Smooth muscle cell (in vitro differentiated cells): ENCODE data around the gene HHAT. TPM values are rescaled to one million over a fixed set of nuclear protein-coding genes. Genes with fewer than 3 reads are reported as not detected.

Experiments used
- DNase-seq: peaks from one replicate; lab custom pipeline; 2025; ENCODE audit not compliant: unreplicated experiment; lab: John Stamatoyannopoulos, UW
- H2AFZ ChIP-seq: fragments of 200-600 bp; sonication (generic); 2 replicates; pipeline ENCODE4 v1.6.0; 2016; ENCODE audit warnings: antibody characterized with exemption, low read depth, mild to moderate bottlenecking
- H3F3A ChIP-seq: fragments of 200-600 bp; sonication (generic); 2 replicates; pipeline ENCODE4 v1.6.0; 2017; ENCODE audit warnings: antibody characterized with exemption, low read depth
- H3K27ac ChIP-seq: fragments of 200-600 bp; sonication (generic); 2 replicates; pipeline ENCODE4 v1.5.1; 2016; ENCODE audit warnings: low read depth, mild to moderate bottlenecking
- H3K27me3 ChIP-seq: fragments of 200-600 bp; sonication (generic); 2 replicates; pipeline ENCODE4 v1.6.1; 2016; ENCODE audit warnings: low read depth, mild to moderate bottlenecking
- H3K36me3 ChIP-seq: fragments of 200-600 bp; sonication (generic); 2 replicates; pipeline ENCODE4 v1.5.1; 2016; ENCODE audit warnings: low read depth
- H3K4me1 ChIP-seq: fragments of 200-600 bp; sonication (generic); 2 replicates; pipeline ENCODE4 v1.5.1; 2016; ENCODE audit warnings: low read depth
- H3K4me2 ChIP-seq: fragments of 200-600 bp; sonication (generic); 2 replicates; pipeline ENCODE4 v1.6.0; 2016; ENCODE audit warnings: mild to moderate bottlenecking
- H3K4me3 ChIP-seq: fragments of 200-600 bp; sonication (generic); 2 replicates; pipeline ENCODE4 v1.5.1; 2016; ENCODE audit warnings: mild to moderate bottlenecking
- H3K79me2 ChIP-seq: fragments of 200-600 bp; sonication (generic); 2 replicates; pipeline ENCODE4 v1.6.0; 2016; ENCODE audit warnings: low read depth, mild to moderate bottlenecking
- H3K9ac ChIP-seq: fragments of 200-600 bp; sonication (generic); 2 replicates; pipeline ENCODE4 v1.6.0; 2016; ENCODE audit warnings: low read depth
- H3K9me3 ChIP-seq: fragments of 200-600 bp; sonication (generic); replicated peaks from 2 replicates; pipeline ENCODE4 v1.5.1; 2016; ENCODE audit warnings: low read depth
- H4K20me1 ChIP-seq: fragments of 200-600 bp; sonication (generic); 2 replicates; pipeline ENCODE4 v1.6.0; 2016; ENCODE audit warnings: low read depth
- CTCF ChIP-seq: fragments of 200-600 bp; sonication (generic); IDR thresholded peaks from 2 replicates; pipeline ENCODE4 v1.5.1; 2017; ENCODE audit warnings: borderline replicate concordance, mild to moderate bottlenecking, antibody characterized with exemption; ENCODE audit not compliant: insufficient read depth, poor library complexity, severe bottlenecking
- WGBS: methylation state at CpG from one replicate; pipeline ENCODE4 v1.1.7; 2016; ENCODE audit warnings: low lambda C conversion rate; 5-methylcytosine and 5-hydroxymethylcytosine counted together
- polyA plus RNA-seq: library from polyadenylated mRNA; unstranded; fragments of >200 nt; fragmentation: Nextera tagmentation; extraction: Ambion mirVana; gene quantifications from 2 replicates; pipeline ENCODE4 v1.2.1, GENCODE V29; 2016
- total RNA-seq: library from RNA; depleted of rRNA; stranded (reverse); fragments of >200 nt; gene quantifications from 2 replicates; pipeline ENCODE4 v1.2.3, GENCODE V29; 2014

HHAT gene
- total and polyA plus RNA-seq, 2 experiments from 2014 or later, result 4.6 to 9.8 TPM

- 55% methylated on average over 7 of the region's 7 CpGs for WGBS
- DNase-seq, result no peak
- no peaks in the 10 kb centered on the region for H3K27me3 ChIP-seq
- peaks cover 21% of the 10 kb centered on the region for H3F3A ChIP-seq
- H3K36me3 ChIP-seq, result no peaks in the 10 kb centered on the region
- no peak overlapping the region for H3K27ac ChIP-seq
- no peak overlapping the region for H3K9ac ChIP-seq
- H3K4me3 ChIP-seq, result peak overlapping the region; percentile 50
- H3K79me2 ChIP-seq, result no peaks in the 10 kb centered on the region
- peak overlapping the region; percentile 77 for H2AFZ ChIP-seq
- H3K4me2 ChIP-seq, result peak overlapping the region; percentile 88
- TF ChIP-seq CTCF, result no peak
- no peaks in the 10 kb centered on the region for H4K20me1 ChIP-seq
- H3K4me1 ChIP-seq, result peaks cover 35% of the 10 kb centered on the region
- H3K9me3 ChIP-seq, result no peaks in the 10 kb centered on the region
Measured at GRCh38 chr1:210293171-210293607, 35.5 kb upstream of the HHAT start.

- Histone ChIP-seq H3K9me3 (no peaks in the 10 kb centered on the region), H3K9ac (peak overlapping the region; percentile 51), H4K20me1 (no peaks in the 10 kb centered on the region), H3K4me3 (no peak overlapping the region), H3F3A (peaks cover 21% of the 10 kb centered on the region), H3K4me2 (peak overlapping the region; percentile 79), H3K27ac (peak overlapping the region; percentile 89), H3K79me2 (no peaks in the 10 kb centered on the region), H2AFZ (peak overlapping the region; percentile 79), H3K36me3 (no peaks in the 10 kb centered on the region), H3K27me3 (no peaks in the 10 kb centered on the region), H3K4me1 (peaks cover 35% of the 10 kb centered on the region)
- 13% methylated on average over 10 of the region's 10 CpGs for WGBS
- peak; percentile 45 for DNase-seq
- no peak for TF ChIP-seq CTCF
Measured at GRCh38 chr1:210294999-210295745, 33.5 kb upstream of the HHAT start.

DNA sequence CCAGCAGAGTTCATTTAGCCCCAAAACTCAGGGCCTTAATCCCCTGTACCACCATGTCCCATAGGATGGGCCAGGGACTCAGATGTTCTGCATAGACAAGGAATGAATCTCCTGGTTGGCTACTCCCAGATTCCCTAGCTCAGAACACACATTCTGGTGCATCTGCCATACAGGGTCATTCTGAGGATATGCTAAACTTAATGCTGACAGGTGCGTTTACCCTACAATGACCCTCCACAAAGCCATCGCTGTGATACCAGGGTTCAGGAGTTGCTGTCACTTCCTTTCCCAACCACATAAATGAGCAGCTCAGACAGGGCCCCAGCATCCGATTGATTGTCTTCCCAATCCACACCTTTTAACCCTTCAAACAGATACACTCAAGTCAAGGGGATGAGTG, 32.0 kb upstream of the HHAT start:
- no peak for DNase-seq
- Histone ChIP-seq H3K9me3 (no peaks in the 10 kb centered on the region), H3K36me3 (no peaks in the 10 kb centered on the region), H3K27me3 (no peaks in the 10 kb centered on the region), H3K4me2 (no peak overlapping the region), H3K79me2 (no peaks in the 10 kb centered on the region), H3F3A (peaks cover 25% of the 10 kb centered on the region), H3K27ac (no peak overlapping the region), H3K4me1 (peaks cover 40% of the 10 kb centered on the region), H2AFZ (no peak overlapping the region), H3K9ac (no peak overlapping the region), H4K20me1 (no peaks in the 10 kb centered on the region), H3K4me3 (no peak overlapping the region)
- 95% methylated on average over 3 of the region's 3 CpGs for WGBS
- TF ChIP-seq CTCF, result no peak

GRCh38 chr1:210298296-210298695, 30.4 kb upstream of the HHAT start:
- H3K4me3 ChIP-seq, result no peak overlapping the region
- H3K79me2 ChIP-seq, result no peaks in the 10 kb centered on the region
- H3K36me3 ChIP-seq, result no peaks in the 10 kb centered on the region
- no peak overlapping the region for H2AFZ ChIP-seq
- no peak overlapping the region for H3K9ac ChIP-seq
- WGBS, result 98% methylated on average over 7 of the region's 7 CpGs
- H3K27me3 ChIP-seq, result no peaks in the 10 kb centered on the region
- H3K4me2 ChIP-seq, result no peak overlapping the region
- H3K27ac ChIP-seq, result no peak overlapping the region
- peaks cover 24% of the 10 kb centered on the region for H3F3A ChIP-seq
- H3K9me3 ChIP-seq, result no peaks in the 10 kb centered on the region
- H3K4me1 ChIP-seq, result peaks cover 28% of the 10 kb centered on the region
- no peaks in the 10 kb centered on the region for H4K20me1 ChIP-seq
- TF ChIP-seq CTCF, result no peak
- DNase-seq, result no peak
